ENCODE data around the gene IRS2.
"Not testable (repeated sequence)": the region's sequence is repeated elsewhere in the genome, so short reads cannot be mapped to it uniquely, and the experiment has no call there.

IRS2 gene

DNA sequence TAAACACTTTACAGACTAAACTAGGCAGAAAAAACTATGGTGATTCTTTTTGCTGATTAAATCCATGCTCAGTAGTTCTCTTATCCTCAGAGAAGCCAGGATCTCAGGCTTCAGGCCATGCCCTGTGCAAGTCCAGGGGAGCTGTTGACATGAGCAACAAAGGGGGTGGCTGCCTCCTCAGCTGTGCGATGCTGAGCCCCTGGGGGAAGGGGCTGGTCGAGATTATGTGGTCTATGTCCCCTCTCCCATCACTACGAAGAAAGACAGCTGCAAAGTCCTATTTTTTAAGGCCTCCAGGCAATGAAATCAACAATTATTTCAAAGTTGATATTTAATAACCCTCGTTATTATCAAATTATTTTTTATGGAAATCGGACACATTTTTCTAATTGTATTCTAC, 37.0 kb downstream of the IRS2 start:
- no peak for DNase-seq

DNA sequence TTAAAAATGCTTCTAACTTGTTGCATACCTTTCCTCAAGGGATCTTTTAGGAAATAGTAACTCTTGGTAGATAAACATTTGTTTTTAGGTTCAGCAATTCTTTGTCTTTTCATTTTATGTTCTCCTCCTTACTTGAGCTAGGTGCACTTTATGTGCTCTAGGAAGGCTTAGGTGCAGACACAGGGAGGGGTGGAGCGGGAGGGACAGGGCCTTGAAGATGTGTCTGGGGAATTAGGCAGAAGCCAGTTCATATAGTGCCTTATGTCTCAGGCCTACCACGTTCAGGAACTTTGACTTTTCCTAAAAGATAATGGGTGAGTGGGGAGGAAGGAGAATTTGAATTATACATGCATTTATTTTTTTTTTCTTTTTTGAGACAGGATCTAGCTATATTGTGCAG, 37.7 kb downstream of the IRS2 start:
- DNase-seq, result no peak

DNA sequence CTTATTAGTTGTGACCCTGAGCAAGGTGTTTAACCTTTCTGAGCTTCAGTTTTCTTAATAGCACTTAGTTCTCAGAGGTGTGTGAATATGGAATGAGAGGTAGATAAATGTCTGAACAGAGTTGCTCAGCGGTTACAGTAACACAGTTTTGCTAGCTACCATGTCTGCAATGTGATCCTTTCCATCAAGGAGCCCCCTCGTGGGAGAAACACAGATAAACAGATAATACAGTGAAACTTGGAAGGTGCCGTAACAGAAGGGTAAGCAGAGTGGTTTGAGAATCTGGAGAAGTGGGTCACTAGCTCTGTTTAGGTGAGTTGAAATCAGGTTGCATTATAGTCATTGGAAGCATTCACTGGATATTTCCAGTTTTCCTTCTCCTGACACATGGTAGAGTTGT, 38.9 kb downstream of the IRS2 start:
- DNase-seq, result no peak

DNA sequence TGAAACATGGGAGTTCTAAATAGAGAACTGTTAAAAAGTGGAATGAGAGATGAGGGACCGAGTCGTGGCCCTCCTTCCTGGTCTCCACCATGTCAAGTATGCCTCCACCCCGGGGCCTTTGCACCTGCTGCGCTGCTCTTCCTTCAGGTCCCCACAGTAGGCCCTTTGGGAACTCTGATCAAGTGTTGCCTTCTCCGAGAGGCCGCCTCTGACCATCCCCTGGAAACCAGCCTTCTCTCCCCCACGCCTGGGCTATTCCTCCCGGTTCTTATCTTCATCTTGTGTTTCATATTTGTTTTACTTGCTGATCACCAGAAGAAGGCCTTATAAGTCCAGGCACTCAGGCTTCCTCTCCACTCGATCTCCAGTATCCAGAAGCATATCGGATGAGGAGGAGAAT, 40.0 kb downstream of the IRS2 start:
- no peak for DNase-seq

DNA sequence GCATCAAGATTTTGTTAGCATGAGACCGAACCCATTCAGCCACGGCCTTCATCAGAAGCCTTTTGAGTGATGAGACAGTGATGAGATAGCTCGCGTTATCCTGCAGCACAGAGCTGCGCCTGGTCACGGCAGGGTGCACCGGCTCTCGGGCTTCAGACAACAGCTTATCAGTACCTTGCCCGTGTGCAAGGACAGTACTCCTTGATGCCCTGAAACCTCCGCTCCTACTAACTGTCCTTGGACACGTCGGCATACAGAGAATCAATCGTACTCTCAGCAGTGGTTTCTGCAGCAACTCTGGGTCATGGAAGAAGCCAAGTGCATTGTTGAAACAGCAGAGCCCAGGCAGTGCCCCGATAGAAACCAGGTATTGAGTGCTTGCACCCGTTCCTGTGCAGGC, 40.7 kb downstream of the IRS2 start:
- no peak for DNase-seq

DNA sequence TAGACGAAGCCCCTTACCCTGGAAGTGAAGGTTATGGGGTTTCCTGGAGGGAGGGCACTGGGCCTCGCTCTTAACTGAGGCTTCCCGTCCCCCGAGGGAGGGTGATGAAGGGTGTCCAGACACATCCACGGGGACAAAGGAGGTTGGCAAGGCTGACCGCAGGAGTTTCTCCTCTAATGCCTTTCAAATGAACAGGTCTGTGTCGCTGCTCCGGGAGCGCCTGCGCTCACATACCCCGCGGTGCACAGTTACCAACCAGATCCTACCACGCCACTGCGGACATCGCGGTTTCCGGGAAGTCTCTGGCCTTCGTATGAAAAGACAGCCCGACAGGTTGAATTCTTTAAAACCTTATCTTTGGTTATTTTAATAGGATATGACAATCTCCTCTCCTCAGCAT, 41.3 kb downstream of the IRS2 start:
- no peak for DNase-seq

DNA sequence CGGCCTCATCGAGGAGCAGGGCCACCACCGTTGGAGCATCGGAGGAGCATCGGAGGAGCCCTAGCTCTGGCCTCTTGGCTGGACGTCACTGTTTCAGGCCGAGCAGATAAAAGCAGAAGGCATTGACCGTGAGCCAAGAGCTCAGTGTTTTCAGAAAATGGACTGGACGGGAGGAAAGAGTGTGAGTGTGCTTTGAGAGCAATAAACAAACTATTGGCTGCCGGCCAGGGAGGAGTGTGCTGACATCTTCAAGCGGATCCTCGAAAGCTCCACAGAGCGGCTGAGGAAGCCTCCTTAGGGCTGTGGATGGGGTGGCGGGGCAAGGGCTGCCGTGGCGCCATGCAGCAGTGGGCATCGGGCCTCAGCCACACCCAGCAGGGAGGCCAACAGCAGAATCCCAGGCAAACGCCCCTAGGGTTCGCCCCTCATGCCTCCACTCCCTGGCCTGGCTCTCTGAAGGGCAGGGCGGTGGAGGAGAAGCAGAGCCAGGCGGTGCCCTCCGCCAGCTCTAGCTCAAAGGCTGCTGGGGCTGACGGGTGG, 41.8 kb downstream of the IRS2 start:
- no peak for DNase-seq

DNA sequence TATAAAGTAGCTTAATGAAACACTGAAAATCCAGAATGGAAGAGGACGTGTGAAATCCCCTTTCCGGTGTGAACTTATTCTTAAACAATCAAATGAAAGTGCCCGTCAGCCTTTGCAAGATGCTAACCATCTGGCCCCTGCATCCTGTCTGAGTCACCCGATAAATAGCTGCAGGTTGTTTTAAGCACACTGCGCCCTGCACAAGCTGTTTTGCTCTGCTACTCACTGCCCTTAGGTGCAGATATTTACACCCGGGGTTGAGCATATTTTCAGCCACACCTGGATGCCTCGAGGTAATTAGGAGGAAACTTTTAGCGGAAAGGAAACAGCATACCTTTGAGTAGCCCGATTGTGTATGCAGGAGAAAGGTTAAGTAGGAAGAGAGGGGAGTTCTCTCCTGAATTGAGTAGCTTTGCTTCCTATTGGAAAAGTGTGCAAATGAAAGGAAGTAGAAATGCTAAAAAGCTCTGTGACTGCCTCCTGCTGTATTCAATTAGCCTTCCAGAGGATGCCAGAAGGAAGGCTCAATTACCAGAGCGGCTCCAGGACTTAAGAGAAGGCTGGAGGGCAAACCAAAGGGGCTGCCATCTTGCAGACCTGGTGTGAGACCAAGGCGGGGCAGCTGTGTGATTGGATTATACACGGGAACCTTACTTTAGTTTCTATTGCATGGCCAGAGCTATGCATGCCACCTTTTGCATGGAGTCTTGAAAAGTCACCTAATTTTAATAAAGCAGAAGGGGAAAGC, 42.5 kb downstream of the IRS2 start:
- no peak for DNase-seq

DNA sequence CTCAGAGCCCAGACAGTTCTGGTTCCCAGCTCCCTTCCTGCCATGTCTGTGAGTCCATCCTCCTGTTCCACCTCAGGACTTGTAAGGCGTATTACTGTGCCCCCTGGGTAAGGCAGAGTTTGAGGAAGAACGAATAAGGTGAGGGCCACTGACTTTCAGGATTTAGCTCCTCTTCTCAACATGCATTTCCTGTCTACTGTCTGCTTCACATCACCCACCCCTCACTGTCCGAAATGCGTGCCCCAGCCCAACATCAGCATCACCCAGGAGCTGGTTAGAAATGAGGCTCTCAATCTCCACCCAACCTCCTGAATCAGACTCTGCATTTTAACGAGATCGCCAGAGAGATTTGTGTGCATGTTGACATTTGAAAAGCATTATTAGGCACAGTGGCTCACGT, 44.4 kb downstream of the IRS2 start:
- DNase-seq, result no peak

DNA sequence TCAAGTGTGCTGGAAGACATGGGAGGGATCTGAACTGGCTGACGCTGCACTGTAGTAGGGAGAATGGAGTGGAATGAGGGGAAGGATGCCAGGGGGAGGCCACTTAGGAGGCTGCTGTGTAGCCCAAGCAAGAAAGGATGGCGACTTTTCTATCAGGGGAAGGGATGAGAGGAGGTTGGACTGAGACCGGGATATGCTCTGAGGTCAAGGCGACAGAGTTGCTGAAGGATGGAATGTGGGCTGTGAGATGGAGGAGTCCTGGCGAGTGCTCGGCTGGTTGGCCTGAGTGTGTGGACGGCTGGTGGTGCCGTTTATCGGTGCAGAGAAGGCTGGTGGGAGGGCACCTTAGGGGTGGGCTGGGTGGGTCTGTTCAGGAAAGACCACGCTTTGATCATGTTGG, 45.7 kb downstream of the IRS2 start:
- no peak for DNase-seq

DNA sequence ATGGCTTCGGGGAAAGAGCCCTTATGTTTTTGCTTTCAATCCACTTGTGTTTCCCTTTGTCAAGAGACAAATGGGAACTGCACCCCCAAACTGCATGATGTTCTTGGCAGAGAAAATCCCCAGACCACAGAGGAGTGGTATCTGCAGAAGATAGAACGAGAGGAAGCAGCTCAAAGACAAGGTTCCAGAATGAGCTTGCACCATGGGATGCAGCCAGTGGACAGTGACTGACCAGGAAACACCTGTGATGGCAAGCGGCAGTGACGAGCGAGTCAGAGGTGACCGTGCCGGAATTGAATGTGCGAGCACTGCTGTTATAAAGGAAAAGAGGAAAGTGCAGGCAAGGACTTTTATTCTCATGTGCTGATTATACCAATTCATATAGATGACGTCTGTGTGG, 46.3 kb downstream of the IRS2 start:
- DNase-seq, result no peak

DNA sequence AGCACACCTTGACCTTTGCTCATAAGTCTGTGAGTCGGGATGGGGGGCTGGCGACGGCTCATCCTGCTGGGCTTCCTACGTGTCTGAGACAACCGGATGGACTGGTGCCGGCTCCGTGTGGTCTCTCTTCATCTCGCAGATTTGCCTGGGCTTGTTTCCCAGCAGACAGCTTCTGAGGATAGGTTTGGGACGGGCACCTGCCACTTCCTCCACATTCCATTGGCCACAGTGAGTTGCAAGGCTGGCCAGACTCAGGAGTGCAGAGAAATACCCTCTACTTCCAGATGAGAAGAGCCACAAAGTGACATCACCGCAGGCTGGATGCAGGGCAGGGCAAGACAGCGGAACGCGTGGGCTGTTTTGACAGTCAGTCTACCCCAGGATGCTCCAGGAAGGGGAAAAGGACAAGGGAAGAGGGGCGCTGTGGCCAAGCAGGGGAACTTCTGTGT, 48.1 kb downstream of the IRS2 start:
- DNase-seq, result no peak

DNA sequence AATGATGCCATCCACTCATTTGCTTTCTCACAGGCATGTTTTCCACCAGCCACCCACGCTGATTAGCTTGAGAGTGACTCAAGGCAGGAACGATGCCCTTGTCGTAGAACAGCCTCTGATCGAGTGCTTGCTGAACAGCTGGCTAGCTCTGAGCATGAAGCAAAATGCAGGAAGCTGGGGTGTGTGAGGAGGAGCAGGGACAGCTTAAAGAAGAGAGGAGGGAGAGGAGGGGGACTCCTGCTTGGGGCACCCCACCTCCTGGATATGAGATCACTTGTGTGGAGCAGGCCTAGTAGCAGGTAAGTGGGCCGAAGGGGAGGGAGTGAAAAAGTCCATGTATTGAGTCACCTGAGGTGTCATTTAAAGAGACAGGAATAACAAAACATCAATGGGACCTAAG, 48.8 kb downstream of the IRS2 start:
- DNase-seq, result no peak

DNA sequence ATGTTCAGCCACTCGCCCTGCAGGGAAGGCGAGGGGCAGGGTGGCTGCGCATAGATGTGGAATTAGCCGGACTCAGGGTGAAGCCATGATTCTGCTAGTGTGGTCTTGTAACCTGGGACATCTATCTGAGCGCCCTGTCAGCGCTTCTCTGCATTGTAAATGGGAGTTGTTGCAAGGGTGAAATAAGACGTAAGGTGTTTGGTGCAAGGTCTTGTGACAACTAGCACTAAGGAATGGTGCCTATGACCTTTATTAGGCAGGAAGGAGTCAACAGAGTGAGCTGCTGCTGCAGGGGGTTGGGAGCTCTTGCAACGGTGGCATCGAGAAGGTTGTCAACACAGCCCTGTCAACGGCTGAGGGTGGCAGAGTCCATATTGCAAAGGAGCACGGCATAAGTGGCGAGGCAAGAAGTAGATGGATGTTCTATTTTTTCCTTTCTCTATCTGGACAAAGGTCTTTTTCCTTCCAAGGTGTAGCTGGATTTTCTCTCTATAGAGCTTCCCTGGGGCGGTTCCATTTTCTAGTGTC, 49.3 kb downstream of the IRS2 start:
- DNase-seq, result no peak

DNA sequence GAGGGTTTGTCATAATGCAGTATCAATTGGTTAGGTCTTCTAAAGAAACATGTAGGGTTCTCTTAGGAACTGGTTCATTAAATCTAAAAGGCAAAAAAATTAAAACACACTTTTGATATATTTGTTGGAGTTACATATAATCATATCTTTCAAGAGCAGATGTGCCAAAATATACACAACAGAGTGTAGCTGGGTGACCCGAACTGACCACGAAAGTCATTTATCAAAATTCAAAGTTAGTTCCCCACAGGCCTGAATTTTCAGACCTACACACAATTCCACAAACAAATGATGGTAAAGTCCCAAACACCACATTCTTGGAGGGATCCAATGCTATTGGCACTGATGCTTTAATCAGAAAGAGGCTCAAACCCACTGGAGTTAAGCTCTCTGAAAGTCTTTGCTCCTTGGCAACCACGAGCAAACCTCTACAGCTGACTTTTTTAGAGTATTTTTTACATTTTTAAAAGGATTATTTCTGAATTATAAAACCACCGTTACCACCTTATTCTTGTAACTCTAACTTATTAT, 50.9 kb downstream of the IRS2 start:
- no peak for DNase-seq

DNA sequence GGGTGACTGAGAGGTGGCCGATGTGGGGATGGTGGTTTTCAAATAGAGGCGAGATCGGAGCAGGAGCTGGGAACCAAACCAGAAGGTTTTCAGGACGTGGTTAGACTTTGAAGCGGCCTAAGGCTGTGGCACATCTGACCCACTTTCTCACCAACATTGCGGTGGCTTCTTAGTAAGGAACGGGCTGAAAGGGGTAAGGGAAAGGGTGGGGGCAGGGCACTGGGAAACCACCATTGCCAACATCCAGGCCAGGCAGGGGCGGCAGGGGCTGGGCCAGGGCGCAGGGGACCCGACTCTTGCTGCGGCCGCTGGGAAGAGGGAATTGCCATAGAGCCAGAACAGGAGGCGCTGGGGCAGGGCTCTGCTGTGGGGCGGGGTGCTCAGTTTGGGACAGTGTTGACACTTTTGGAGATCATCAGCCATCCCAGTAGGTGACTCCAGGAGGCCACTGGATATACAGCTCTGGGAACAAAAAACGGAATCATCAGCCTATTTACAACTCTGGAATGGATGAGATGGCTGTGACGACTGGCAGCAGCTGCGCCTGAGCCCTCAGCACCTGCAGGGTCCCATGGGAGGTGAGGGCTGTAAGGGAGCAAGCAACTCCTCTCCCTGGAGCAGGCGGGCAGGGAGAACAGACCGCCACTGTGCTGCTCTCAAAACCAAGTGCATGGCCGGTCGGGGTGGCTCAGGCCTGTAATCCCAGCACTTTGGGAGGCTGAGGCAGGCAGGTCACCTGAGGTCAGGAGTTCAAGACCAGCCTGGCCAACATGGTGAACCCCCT, 52.2 kb downstream of the IRS2 start:
- DNase-seq, result no peak

DNA sequence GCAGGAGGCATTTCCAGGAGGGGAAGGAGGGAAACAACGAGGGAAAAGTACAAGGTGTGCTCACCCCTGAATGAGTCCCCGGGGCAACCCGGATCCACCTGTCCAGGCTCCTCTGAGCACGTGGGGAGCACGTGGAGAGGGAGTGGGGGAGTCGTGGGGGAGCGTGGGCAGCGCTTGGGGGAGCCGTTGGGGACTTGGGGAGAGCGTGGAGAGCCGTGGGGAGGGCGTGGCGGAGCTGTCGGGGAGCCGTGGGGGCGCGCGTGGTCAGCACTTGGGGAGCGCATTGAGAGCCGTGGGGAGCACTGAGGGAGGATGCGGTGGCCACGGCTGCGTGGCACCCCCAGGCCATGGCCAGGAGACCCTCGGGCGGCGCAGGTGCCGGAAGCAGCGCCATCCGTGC, 52.8 kb downstream of the IRS2 start:
- no peak for DNase-seq

DNA sequence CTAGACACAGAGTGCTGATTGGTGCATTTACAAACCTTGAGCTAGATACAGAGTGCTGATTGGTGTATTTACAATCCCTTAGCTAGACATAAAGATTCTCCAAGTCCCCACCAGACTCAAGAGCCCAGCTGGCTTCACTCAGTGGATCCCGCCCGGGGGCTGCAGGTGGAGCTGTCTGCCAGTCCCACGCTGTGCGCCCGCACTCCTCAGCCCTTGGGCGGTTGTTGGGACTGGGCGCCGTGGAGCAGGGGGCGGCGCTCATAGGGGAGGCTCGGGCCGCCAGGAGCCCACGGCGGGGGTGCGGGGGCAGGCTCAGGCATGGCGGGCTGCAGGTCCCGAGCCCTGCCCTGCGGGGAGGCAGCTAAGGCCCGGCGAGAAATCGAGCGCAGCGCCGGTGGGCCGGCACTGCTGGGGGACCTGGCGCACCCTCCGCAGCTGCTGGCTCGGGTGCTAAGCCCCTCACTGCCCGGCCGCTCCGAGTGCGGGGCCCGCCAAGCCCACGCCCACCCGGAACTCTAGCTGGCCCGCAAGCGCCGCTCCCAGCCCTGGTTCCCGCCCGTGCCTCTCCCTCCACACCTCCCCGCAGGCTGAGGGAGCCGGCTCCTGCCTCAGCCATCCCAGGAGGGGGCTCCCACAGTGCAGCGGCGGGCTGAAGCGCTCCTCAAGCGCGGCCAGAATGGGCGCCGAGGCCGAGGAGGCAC, 53.8 kb downstream of the IRS2 start:
- not testable (repeated sequence) for DNase-seq

DNA sequence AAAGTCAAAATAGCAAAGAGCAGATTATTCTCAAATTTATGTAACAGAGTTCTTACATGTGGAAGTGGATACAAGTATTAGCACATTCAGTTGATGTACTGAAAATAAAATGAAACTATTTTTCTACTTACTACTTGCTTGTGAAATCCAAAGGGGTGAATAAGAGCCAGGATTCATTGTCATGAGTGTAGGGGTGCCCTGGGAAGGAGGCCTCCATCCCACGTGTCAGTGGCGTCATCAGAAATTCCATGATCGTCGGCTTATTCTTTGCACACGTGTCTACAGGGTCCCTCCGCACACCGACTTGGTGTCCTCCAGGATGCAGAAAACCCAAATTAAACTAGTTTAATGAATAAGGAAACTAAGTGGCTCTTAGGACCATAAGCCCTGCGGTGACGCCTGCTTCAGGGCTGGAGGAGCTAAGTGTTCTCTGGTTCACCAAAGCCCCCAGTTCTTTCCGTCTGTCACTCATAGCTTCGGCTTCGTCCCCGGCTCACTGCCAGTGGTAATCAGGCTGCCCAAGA, 55.5 kb downstream of the IRS2 start:
- no peak for DNase-seq

DNA sequence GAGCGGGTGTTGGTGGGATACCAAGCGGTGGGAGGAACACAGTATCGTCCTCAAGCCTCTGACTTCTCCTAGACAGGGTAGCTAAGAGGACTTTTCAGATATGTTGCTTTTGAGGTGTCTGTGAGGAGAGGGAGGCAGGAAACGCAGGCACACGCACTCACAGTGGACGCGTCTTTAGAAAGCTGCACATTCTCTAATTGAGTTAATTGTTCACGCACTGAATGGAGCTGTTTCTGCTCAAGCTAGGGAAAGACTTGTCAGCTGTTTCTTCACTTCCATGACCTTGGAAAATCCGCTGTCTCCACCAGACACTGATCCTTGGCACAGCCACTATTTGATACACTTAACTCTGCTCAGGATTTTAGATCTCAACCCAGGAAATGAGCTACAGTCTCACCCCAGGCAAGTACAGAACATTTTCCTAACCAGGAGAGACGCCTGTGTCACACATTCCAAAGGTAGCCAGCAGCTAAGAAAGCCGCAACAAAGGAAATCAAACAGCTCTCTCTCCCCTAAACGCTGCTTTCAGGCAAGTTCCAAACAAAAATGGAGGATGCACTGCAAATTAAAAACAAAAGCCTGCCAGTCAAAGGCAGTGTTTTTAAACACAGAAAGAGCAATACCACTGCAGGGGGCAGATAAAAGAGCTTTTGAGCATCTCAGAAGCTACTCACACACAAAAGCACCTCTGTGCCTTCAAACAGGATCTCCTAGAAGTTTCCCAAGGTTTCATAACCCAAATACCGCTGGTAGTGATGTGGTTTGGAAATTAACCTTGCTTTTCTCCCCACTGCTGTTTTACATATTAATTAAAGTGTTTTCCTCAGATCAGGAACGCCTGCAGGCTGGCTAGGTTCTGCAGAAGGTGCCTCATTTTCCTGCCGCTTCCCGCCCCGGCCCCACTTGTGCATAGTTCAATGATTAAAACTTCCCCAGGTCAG, 57.3 kb downstream of the IRS2 start:
- DNase-seq, result no peak

DNA sequence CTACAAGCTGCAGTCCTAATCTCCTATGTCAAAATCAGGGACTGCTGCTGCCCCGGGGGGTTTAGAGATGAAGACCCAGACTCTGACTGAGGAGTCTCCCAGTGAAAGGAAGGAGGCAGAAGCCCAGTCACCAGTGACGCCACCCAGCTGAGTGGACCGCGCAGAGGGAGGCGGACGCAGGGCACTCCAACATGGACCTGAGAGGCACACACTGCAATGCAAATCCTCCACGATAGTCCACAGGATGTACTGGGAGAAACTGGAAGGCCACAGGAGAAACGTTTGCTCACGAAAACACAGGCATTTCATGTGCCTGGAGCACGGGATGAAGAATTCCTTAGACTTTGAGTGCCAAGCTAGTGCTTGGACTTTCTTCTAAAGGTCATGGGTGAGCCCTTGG, 58.3 kb downstream of the IRS2 start:
- no peak for DNase-seq

DNA sequence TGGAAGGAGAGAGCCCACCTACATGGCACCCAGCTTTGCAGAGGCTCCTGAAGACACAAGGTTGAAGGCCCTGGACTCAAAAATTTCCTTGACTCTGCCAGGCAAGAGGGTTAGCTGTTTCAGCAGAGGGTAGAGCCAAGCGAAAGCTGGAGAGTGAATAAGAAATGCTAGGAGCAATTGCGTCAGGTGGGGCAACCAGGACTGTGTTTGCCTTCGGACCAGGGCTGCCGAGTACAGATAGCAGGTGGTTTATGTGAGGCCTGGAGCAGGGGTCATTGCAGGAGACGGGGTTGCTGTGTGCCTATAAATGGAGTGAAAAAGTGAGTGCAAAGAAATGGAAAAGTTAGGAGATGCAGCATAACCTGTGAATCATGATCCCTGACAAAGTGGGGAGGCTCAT, 59.1 kb downstream of the IRS2 start:
- DNase-seq, result no peak

All from CD4-positive, alpha-beta T cell treated with Interleukin-12 subunit alpha and Interleukin-12 subunit beta, for 1 hour (primary cell).